CD14-positive monocyte (primary cell): Measurements from ENCODE around the gene CUEDC1. TPM values are rescaled to one million over a fixed set of nuclear protein-coding genes. Genes with fewer than 3 reads are reported as not detected.
"Not testable (repeated sequence)": the region's sequence is repeated elsewhere in the genome, so short reads cannot be mapped to it uniquely, and the experiment has no call there.

Experiments
- DNase-seq, 3 donors: peaks; one replicate each; pipeline ENCODE4 v3.0.0-alpha.2; 2011 to 2022
- H2AFZ ChIP-seq: 2 replicates; pipeline ENCODE4 v1.6.0; 2012; ENCODE audit warnings: mild to moderate bottlenecking, low read depth, low read length, inconsistent platforms; ENCODE audit not compliant: insufficient read depth, poor library complexity, severe bottlenecking
- H3K27ac ChIP-seq, 2 donors: 1 replicate in 1 of 2; 2 replicates in 1 of 2; pipeline ENCODE4 v1.5.1; 2012 to 2013; ENCODE audit warnings: low read length in 2 of 2, control low read depth in 1 of 2, inconsistent platforms in 1 of 2, low read depth in 1 of 2, mild to moderate bottlenecking in 1 of 2
- H3K27me3 ChIP-seq, 2 donors: one replicate each; pipeline versions ENCODE4 v1.6.0 to v1.6.1; 2011 to 2013; ENCODE audit warnings: low read length in 2 of 2; ENCODE audit not compliant: control insufficient read depth in 2 of 2, insufficient read depth in 2 of 2
- H3K36me3 ChIP-seq, 2 donors: replicated peaks in 1 of 2; 1 replicate in 1 of 2; 2 replicates in 1 of 2; pipeline versions ENCODE4 v1.5.1 to v1.6.1; 2012 to 2013; ENCODE audit warnings: low read length in 2 of 2, control low read depth in 1 of 2, inconsistent platforms in 1 of 2, mild to moderate bottlenecking in 1 of 2; ENCODE audit not compliant: insufficient read depth in 2 of 2, control insufficient read depth in 1 of 2
- H3K4me1 ChIP-seq, 2 donors: 1 replicate in 1 of 2; 2 replicates in 1 of 2; pipeline versions ENCODE4 v1.5.1 to v1.6.1; 2012 to 2013; ENCODE audit warnings: low read length in 2 of 2, control low read depth in 1 of 2, inconsistent platforms in 1 of 2, mild to moderate bottlenecking in 1 of 2, moderate library complexity in 1 of 2; ENCODE audit not compliant: insufficient read depth in 2 of 2, control insufficient read depth in 1 of 2
- H3K4me2 ChIP-seq: replicated peaks from 2 replicates; pipeline ENCODE3; 2012; ENCODE audit warnings: low read length, moderate library complexity, mild to moderate bottlenecking; ENCODE audit not compliant: poor library complexity, severe bottlenecking; ENCODE audit errors: extremely low read depth
- H3K4me3 ChIP-seq, 3 experiments: fragments of 200-600 bp in 1 of 3; sonication (generic) in 1 of 3; replicated peaks in 1 of 3; 1 replicate in 2 of 3; 2 replicates in 1 of 3; pipeline ENCODE4 v1.5.1; 2011 to 2013; ENCODE audit warnings: low read length in 3 of 3, mild to moderate bottlenecking in 3 of 3, control low read depth in 2 of 3, low read depth in 2 of 3, inconsistent platforms in 1 of 3, moderate library complexity in 1 of 3
- H3K79me2 ChIP-seq: 2 replicates; pipeline ENCODE4 v1.6.0; 2012; ENCODE audit warnings: mild to moderate bottlenecking, control low read depth, inconsistent platforms, low read length, moderate library complexity; ENCODE audit not compliant: insufficient read depth
- H3K9ac ChIP-seq: 2 replicates; pipeline ENCODE4 v1.6.0; 2017; ENCODE audit warnings: low read length, mild to moderate bottlenecking; ENCODE audit not compliant: insufficient read depth, poor library complexity, severe bottlenecking
- H3K9me3 ChIP-seq, 2 donors: replicated peaks in 1 of 2; 1 replicate in 1 of 2; 2 replicates in 1 of 2; pipeline versions ENCODE4 v1.5.1 to v1.6.1; 2012 to 2013; ENCODE audit warnings: low read length in 2 of 2, control low read depth in 1 of 2; ENCODE audit not compliant: control insufficient read depth in 1 of 2, insufficient read depth in 1 of 2
- H4K20me1 ChIP-seq: 2 replicates; pipeline ENCODE4 v1.6.0; 2012; ENCODE audit warnings: mild to moderate bottlenecking, low read length, control low read depth, moderate library complexity; ENCODE audit not compliant: insufficient read depth
- H3K27ac Mint-ChIP-seq, 7 donors: one replicate each; pipeline ENCODE4 v1.8.0; 2020; ENCODE audit warnings: mild to moderate bottlenecking in 7 of 7, mixed read lengths in 7 of 7, moderate library complexity in 6 of 7, inconsistent platforms in 2 of 7
- H3K27me3 Mint-ChIP-seq, 3 donors: one replicate each; pipeline ENCODE4 v1.8.0; 2021 to 2022; ENCODE audit warnings: low read depth in 3 of 3, mild to moderate bottlenecking in 3 of 3, mixed read lengths in 3 of 3, moderate library complexity in 3 of 3, inconsistent platforms in 1 of 3
- H3K36me3 Mint-ChIP-seq, 2 donors: one replicate each; pipeline ENCODE4 v1.8.0; 2020; ENCODE audit warnings: mixed read lengths in 2 of 2, inconsistent platforms in 1 of 2, mild to moderate bottlenecking in 1 of 2
- H3K4me1 Mint-ChIP-seq: one replicate; pipeline ENCODE4 v1.8.0; 2020; ENCODE audit warnings: mild to moderate bottlenecking, mixed read lengths
- H3K4me3 Mint-ChIP-seq, 2 donors: one replicate each; pipeline ENCODE4 v1.8.0; 2020; ENCODE audit warnings: mild to moderate bottlenecking in 2 of 2, mixed read lengths in 2 of 2, moderate library complexity in 1 of 2
- H3K9me3 Mint-ChIP-seq, 7 donors: one replicate each; pipeline ENCODE4 v1.8.0; 2020 to 2022; ENCODE audit warnings: mixed read lengths in 7 of 7, mild to moderate bottlenecking in 6 of 7, moderate library complexity in 6 of 7, inconsistent platforms in 2 of 7
- WGBS: methylation state at CpG from one replicate; pipeline ENCODE4 v1.1.5; 2013; ENCODE audit warnings: missing lambda C conversion rate; ENCODE audit not compliant: insufficient coverage; 5-methylcytosine and 5-hydroxymethylcytosine counted together
- intact Hi-C, 2 donors: fragments of 100-400 bp; cut with micrococcal nuclease; formaldehyde crosslinking; loops; one replicate each; pipeline versions ENCODE4 v1.15.0 to v1.15.1; 2023
- polyA plus RNA-seq, 3 donors: library from polyadenylated mRNA; depleted of rRNA in 1 of 3; unstranded in 2 of 3; stranded (reverse) in 1 of 3; fragments of 300-500 nt in 2 of 3; fragments of >200 nt in 1 of 3; fragmentation: Illumina TruSeq in 2 of 3; gene quantifications; 1 replicate in 2 of 3; 2 replicates in 1 of 3; pipeline ENCODE4 v1.2.3, GENCODE V29; 2012 to 2021
- TF ChIP-seq, protein P1 (sequence below): fragments of 200-600 bp; IDR thresholded peaks from one replicate; pipeline ENCODE4 v1.8.0; 2022; ENCODE audit warnings: antibody characterized with exemption, mild to moderate bottlenecking

The CUEDC1 gene
- polyA plus RNA-seq, 3 donors: 4.2 to 31.0 (median 4.3) TPM

DNA sequence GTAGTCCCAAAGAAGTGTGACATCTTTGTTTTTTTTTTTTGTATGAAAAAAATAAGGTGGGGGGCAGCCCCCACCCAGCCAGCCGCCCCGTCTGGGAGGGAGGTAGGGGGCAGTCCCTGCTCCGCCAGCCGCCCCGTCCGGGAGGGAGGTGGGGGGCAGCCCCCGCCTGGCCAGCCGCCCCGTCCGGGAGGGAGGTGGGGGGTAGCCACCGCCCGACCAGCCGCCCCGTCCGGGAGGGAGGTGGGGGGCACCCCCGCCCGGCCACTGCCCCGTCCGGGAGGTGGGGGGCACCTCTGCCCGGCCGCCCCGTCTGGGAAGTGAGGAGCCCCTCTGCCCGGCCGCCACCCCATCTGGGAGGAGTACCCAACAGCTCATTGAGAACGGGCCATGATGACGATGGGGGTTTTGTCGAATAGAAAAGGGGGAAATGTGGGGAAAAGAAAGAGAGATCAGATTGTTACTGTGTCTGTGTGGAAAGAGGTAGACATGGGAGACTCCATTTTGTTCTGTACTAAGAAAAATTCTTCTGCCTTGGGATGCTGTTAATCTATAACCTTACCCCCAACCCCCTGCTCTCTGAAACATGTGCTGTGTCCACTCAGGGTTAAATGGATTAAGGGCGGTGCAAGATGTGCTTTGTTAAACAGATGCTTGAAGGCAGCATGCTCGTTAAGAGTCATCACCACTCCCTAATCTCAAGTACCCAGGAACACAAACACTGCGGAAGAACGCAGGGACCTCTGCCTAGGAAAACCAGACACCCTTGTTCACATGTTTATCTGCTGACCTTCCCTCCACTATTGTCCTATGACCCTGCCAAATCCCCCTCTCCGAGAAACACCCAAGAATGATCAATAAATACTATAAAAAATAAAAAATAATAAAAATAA lies 108.9 kb downstream of the CUEDC1 start:
- Mint-ChIP-seq H3K4me1 (peaks cover 28% of the 10 kb centered on the region), H3K36me3 (peaks cover 20 to 33% of the 10 kb centered on the region in 2 donors)
- H3K4me3 ChIP-seq, H3K4me2 ChIP-seq, H3K9ac ChIP-seq, H3K27me3 ChIP-seq, H3K27ac Mint-ChIP-seq, H3K4me3 Mint-ChIP-seq, H3K9me3 Mint-ChIP-seq, H3K9me3 ChIP-seq, intact Hi-C loops, H2AFZ ChIP-seq, H3K27me3 Mint-ChIP-seq, H3K27ac ChIP-seq, H4K20me1 ChIP-seq, DNase-seq: not testable (repeated sequence)
- Histone ChIP-seq H3K79me2 (peaks cover 50% of the 10 kb centered on the region), H3K36me3 (peaks cover 10 to 31% of the 10 kb centered on the region in 2 donors), H3K4me1 (peaks cover 25 to 28% of the 10 kb centered on the region in 2 donors)
- WGBS: 100% methylated on average over 5 of the region's 32 CpGs

DNA sequence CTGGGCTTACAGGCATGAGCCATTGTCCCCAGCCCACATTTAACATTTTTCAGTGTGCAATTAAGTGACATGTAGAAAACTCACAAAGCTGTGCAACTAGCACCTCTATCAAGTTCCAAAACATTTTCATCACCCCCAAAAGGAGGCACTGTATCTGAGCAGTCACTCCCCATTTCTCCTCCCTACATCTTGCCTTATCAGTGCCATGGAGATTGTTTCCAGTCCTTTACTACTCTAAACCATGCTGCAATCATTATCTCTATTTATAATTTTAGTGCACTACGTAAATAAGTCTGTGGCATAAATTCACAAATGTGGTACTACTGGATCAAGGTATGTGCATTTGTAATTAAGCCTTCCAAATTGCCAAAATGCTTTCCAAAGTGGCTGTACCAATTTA lies 112.9 kb downstream of the CUEDC1 start:
- Mint-ChIP-seq H3K9me3 (no peaks in the 10 kb centered on the region), H3K27ac (no peak overlapping the region), H3K4me1 (peaks cover 1% of the 10 kb centered on the region), H3K27me3 (no peaks in the 10 kb centered on the region), H3K36me3 (peaks cover 44 to 70% of the 10 kb centered on the region in 2 donors), H3K4me3 (no peak overlapping the region)
- intact Hi-C loops: no loop called here
- Histone ChIP-seq H3K27me3 (no peaks in the 10 kb centered on the region), H2AFZ (no peak overlapping the region), H3K4me1 (no peaks in the 10 kb centered on the region), H3K4me2 (no peak overlapping the region), H3K36me3 (peaks cover 28 to 69% of the 10 kb centered on the region in 2 donors), H3K27ac (no peak overlapping the region), H3K9ac (no peak overlapping the region), H3K9me3 (no peaks in the 10 kb centered on the region), H4K20me1 (peaks cover 4% of the 10 kb centered on the region), H3K4me3 (no peak overlapping the region), H3K79me2 (peaks cover 25% of the 10 kb centered on the region)
- DNase-seq: no peak
- TF ChIP-seq, protein P1, sequence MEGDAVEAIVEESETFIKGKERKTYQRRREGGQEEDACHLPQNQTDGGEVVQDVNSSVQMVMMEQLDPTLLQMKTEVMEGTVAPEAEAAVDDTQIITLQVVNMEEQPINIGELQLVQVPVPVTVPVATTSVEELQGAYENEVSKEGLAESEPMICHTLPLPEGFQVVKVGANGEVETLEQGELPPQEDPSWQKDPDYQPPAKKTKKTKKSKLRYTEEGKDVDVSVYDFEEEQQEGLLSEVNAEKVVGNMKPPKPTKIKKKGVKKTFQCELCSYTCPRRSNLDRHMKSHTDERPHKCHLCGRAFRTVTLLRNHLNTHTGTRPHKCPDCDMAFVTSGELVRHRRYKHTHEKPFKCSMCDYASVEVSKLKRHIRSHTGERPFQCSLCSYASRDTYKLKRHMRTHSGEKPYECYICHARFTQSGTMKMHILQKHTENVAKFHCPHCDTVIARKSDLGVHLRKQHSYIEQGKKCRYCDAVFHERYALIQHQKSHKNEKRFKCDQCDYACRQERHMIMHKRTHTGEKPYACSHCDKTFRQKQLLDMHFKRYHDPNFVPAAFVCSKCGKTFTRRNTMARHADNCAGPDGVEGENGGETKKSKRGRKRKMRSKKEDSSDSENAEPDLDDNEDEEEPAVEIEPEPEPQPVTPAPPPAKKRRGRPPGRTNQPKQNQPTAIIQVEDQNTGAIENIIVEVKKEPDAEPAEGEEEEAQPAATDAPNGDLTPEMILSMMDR: no peak
- WGBS: no CpG with 5 or more reads among the region's 1 CpG
